Panc1 (cell line): ENCODE measurements around the gene PAH. TPM values are rescaled to one million over a fixed set of nuclear protein-coding genes. Genes with fewer than 3 reads are reported as not detected.
A peak's percentile ranks its signal among the peaks of the same experiment; 100 is the strongest.

ENCODE experiments used
- ATAC-seq: fragments of 200-7000 bp; cut with Tn5 transposase; 2 replicates; pipeline ENCODE4 v1.9.1; 2020; ENCODE audit warnings: mild to moderate bottlenecking, moderate library complexity
- BruUV-seq: library from RNA; stranded (reverse); fragments of 400-500 nt; replicated peaks from 2 replicates; lab custom pipeline; 2021; lab: Mats Ljungman, UMichigan
- CTCF ChIA-PET: fragments of 300-600 bp; sonication (Branson Sonifier 250); formaldehyde crosslinking; loops from one replicate; lab custom pipeline; 2022; ENCODE audit warnings: antibody characterized with exemption; lab: Charles Lee
- POLR2A ChIA-PET: fragments of 300-600 bp; sonication (Branson Sonifier 250); formaldehyde crosslinking; loops from one replicate; lab custom pipeline; 2022; ENCODE audit warnings: antibody characterized with exemption; lab: Charles Lee
- DNase-seq: peaks from one replicate; pipeline ENCODE4 v3.0.0-alpha.2; 2010; ENCODE audit warnings: low read depth, low spot score
- H3K27ac ChIP-seq: 2 replicates; pipeline ENCODE4 v1.5.1; 2011; ENCODE audit warnings: mild to moderate bottlenecking, low read length, inconsistent platforms
- H3K27me3 ChIP-seq: fragments of 200-500 bp; sonication (Bioruptor generic); 2 replicates; pipeline ENCODE4 v1.6.0; 2014; ENCODE audit warnings: low read length, inconsistent platforms; ENCODE audit not compliant: control insufficient read depth, insufficient read depth
- H3K36me3 ChIP-seq: fragments of 200-500 bp; sonication (Bioruptor generic); 2 replicates; pipeline ENCODE4 v1.5.1; 2014; ENCODE audit warnings: inconsistent platforms, mild to moderate bottlenecking, low read length, moderate library complexity; ENCODE audit not compliant: control insufficient read depth, insufficient read depth
- H3K4me1 ChIP-seq: 2 replicates; pipeline ENCODE4 v1.5.1; 2011; ENCODE audit warnings: inconsistent platforms, mild to moderate bottlenecking, low read length, moderate library complexity; ENCODE audit not compliant: control insufficient read depth, insufficient read depth
- H3K4me3 ChIP-seq, 2 experiments: 2 replicates each; pipeline ENCODE4 v1.5.1; 2011 to 2012; ENCODE audit warnings: low read depth in 2 of 2, low read length in 2 of 2, mild to moderate bottlenecking in 2 of 2, inconsistent platforms in 1 of 2, moderate library complexity in 1 of 2
- H3K9me3 ChIP-seq: fragments of 200-500 bp; sonication (Bioruptor generic); 2 replicates; pipeline ENCODE4 v1.5.1; 2014; ENCODE audit warnings: low read depth, mild to moderate bottlenecking, inconsistent platforms, low read length, moderate library complexity; ENCODE audit not compliant: control insufficient read depth, insufficient read depth
- POLR2AphosphoS5 ChIP-seq: IDR thresholded peaks from 2 replicates; pipeline ENCODE4 v1.6.1; 2012; ENCODE audit warnings: mild to moderate bottlenecking, low read depth, low read length, moderate library complexity
- SIN3A ChIP-seq: IDR thresholded peaks from 2 replicates; pipeline ENCODE4 v1.6.1; 2012; ENCODE audit warnings: low read depth, mild to moderate bottlenecking, low read length, moderate library complexity, borderline replicate concordance; ENCODE audit not compliant: insufficient read depth
- TCF7L2 ChIP-seq: IDR thresholded peaks from 2 replicates; pipeline ENCODE4 v1.6.1; 2011; ENCODE audit warnings: mild to moderate bottlenecking, low read depth, low read length, inconsistent platforms
- in situ Hi-C: cut with HindIII; loops from 2 replicates; pipeline ENCODE4 v1.10.0; 2016; ENCODE audit warnings: low sequenced_read_pairs, low pct_unique_long_range_greater_than_20kb
- intact Hi-C: fragments of 100-400 bp; cut with micrococcal nuclease; formaldehyde crosslinking; loops from one replicate; pipeline ENCODE4 v1.10.0; 2022; ENCODE audit not compliant: unreplicated experiment
- total RNA-seq: library from RNA; stranded (reverse); gene quantifications from one replicate; pipeline ENCODE4 v1.2.1, GENCODE V29; 2021; ENCODE audit not compliant: unreplicated experiment
- TF ChIP-seq, protein P1 (sequence below): fragments of 450-650 bp; IDR thresholded peaks from 2 replicates; pipeline ENCODE4 v1.5.1; 2017; ENCODE audit warnings: mild to moderate bottlenecking
- TF ChIP-seq, protein P2 (sequence below), 2 experiments: IDR thresholded peaks; 2 replicates each; pipeline ENCODE4 v1.6.1; 2011 to 2012; ENCODE audit warnings: low read depth in 2 of 2, control low read depth in 1 of 2, low read length in 1 of 2, mild to moderate bottlenecking in 1 of 2, moderate library complexity in 1 of 2; ENCODE audit not compliant: insufficient read depth in 1 of 2

The PAH gene
- total RNA-seq, 1 experiment from 2014 or later = 0.51 TPM

GRCh38 chr12:102883204-102883799, 33.7 kb downstream of the PAH start:
- CTCF ChIA-PET = interaction anchor here (0.5 to 0.8 kb wide), 3 partner anchors 27 to 665 kb away, joined by 4 to 6 read pairs (median 4); no protein-coding TSS in a partner anchor
- ATAC-seq = peak; percentile 95
- Histone ChIP-seq H3K27me3 (no peaks in the 10 kb centered on the region; the same call in 1 of the 2 replicates), H3K36me3 (no peaks in the 10 kb centered on the region), H3K9me3 (no peaks in the 10 kb centered on the region), H3K27ac (no peak overlapping the region), H3K4me3 (no peak overlapping the region), H3K4me1 (no peaks in the 10 kb centered on the region)
- no TSS peak for BruUV-seq
- TF ChIP-seq, protein P1, sequence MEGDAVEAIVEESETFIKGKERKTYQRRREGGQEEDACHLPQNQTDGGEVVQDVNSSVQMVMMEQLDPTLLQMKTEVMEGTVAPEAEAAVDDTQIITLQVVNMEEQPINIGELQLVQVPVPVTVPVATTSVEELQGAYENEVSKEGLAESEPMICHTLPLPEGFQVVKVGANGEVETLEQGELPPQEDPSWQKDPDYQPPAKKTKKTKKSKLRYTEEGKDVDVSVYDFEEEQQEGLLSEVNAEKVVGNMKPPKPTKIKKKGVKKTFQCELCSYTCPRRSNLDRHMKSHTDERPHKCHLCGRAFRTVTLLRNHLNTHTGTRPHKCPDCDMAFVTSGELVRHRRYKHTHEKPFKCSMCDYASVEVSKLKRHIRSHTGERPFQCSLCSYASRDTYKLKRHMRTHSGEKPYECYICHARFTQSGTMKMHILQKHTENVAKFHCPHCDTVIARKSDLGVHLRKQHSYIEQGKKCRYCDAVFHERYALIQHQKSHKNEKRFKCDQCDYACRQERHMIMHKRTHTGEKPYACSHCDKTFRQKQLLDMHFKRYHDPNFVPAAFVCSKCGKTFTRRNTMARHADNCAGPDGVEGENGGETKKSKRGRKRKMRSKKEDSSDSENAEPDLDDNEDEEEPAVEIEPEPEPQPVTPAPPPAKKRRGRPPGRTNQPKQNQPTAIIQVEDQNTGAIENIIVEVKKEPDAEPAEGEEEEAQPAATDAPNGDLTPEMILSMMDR = peak; percentile 90
- TF ChIP-seq TCF7L2 = no peak
- intact Hi-C loops (loop anchor here (1.0 kb wide), 1 partner anchor 665 kb away; no protein-coding TSS in a partner anchor), in situ Hi-C loops (no loop called here)
- POLR2A ChIA-PET = no interaction called here
- peak; percentile 25 for DNase-seq

- Histone ChIP-seq H3K4me1 (no peaks in the 10 kb centered on the region), H3K27me3 (no peaks in the 10 kb centered on the region; the same call in 1 of the 2 replicates), H3K9me3 (no peaks in the 10 kb centered on the region), H3K4me3 (no peak overlapping the region), H3K27ac (no peak overlapping the region), H3K36me3 (no peaks in the 10 kb centered on the region)
- ATAC-seq (no peak), DNase-seq (no peak)
- POLR2A ChIA-PET = no interaction called here
- CTCF ChIA-PET = no interaction called here
- in situ Hi-C loops = no loop called here
- TF ChIP-seq POLR2AphosphoS5 (no peak), SIN3A (no peak), TCF7L2 (no peak)
- TF ChIP-seq, protein P2, sequence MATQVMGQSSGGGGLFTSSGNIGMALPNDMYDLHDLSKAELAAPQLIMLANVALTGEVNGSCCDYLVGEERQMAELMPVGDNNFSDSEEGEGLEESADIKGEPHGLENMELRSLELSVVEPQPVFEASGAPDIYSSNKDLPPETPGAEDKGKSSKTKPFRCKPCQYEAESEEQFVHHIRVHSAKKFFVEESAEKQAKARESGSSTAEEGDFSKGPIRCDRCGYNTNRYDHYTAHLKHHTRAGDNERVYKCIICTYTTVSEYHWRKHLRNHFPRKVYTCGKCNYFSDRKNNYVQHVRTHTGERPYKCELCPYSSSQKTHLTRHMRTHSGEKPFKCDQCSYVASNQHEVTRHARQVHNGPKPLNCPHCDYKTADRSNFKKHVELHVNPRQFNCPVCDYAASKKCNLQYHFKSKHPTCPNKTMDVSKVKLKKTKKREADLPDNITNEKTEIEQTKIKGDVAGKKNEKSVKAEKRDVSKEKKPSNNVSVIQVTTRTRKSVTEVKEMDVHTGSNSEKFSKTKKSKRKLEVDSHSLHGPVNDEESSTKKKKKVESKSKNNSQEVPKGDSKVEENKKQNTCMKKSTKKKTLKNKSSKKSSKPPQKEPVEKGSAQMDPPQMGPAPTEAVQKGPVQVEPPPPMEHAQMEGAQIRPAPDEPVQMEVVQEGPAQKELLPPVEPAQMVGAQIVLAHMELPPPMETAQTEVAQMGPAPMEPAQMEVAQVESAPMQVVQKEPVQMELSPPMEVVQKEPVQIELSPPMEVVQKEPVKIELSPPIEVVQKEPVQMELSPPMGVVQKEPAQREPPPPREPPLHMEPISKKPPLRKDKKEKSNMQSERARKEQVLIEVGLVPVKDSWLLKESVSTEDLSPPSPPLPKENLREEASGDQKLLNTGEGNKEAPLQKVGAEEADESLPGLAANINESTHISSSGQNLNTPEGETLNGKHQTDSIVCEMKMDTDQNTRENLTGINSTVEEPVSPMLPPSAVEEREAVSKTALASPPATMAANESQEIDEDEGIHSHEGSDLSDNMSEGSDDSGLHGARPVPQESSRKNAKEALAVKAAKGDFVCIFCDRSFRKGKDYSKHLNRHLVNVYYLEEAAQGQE (IDR thresholded peaks at IDR 0.05; ENCODE audit: insufficient read depth in 1 of 2, low read depth in 2 of 2, low read length in 1 of 2) = no peak
- TF ChIP-seq, protein P1 = no peak
- intact Hi-C loops = no loop called here
- BruUV-seq = no TSS peak
Observed at GRCh38 chr12:102880783-102881182, 36.3 kb downstream of the PAH start.
